Activated CD8-positive, alpha-beta memory T cell treated with anti-CD3 and anti-CD28 coated beads, Interleukin-2, amount 50 U/mL, for 1 hour (primary cell): ENCODE measurements around the gene TMEM40.
"Not testable (repeated sequence)": the region's sequence is repeated elsewhere in the genome, so short reads cannot be mapped to it uniquely, and the experiment has no call there.

Source experiments
- DNase-seq: peaks from one replicate; pipeline ENCODE4 v3.0.0-alpha.2; 2020; ENCODE audit errors: extremely low read depth

The TMEM40 gene

GRCh38 chr3:12775970-12776369 lies 16.9 kb upstream of the TMEM40 start:
- DNase-seq, result not testable (repeated sequence)

- DNase-seq, result no peak
Measured at GRCh38 chr3:12775226-12775625, 16.2 kb upstream of the TMEM40 start.

DNA sequence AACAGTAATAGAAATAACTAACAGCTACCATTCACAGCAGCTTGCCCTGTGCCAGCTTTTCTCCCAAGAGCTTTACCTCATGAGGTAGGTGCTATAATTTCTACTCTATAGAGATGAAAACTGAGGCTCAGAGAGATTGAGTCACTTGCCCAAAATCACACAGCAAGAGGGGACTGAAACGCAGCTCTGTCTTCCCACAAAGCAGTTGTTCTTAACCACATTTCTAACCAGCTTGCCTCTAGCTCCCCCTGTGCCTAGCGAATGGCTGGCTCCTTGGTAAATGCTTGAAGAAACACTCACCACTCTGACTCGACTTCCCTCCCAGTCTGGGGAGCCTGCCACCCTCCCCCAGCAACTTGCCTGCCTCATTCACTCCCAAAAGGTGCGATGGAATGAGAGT lies 15.6 kb upstream of the TMEM40 start:
- DNase-seq, result no peak

DNA sequence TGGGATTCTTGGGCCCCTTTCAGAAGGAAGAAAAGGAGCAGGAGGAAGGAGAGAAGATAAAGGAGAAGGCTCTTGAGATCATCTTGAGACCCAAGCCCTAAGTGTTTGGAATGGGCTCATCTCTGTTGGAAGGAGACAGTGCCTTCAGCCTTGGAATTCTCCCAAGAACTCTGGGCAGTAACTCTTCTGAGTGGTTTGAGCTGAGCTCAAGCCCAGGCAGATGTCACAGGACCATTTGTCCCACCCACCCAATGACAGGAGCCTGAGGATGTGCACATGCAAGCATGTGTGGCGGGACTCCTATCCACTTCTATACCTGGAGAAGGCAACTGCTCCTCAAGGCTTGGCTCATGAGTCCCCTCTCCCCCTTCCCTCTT lies 14.6 kb upstream of the TMEM40 start:
- DNase-seq, result no peak

- no peak for DNase-seq
Measured at GRCh38 chr3:12773030-12773709, 14.1 kb upstream of the TMEM40 start.

- no peak for DNase-seq
Measured at GRCh38 chr3:12772462-12772861, 13.4 kb upstream of the TMEM40 start.

DNA sequence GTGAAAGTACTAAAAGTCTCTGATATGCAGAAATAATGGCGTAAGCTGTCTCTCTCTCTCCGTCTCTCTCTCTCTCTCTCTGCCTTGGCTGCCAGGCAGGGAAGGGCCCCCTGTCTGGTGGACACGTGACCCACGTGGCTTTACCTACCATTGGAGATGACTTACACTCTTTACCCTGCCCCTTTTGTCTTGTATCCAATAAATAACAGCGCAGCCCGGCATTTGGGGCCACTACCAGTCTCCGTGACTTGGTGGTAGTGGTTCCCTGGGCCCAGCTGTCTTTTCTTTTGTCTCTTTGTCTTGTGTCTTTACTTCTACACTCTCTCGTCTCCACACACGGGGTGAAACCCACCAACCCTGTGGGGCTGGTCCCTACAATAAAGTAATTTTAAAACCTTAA lies 12.2 kb upstream of the TMEM40 start:
- DNase-seq, result no peak

GRCh38 chr3:12769761-12770160 lies 10.7 kb upstream of the TMEM40 start:
- no peak for DNase-seq

GRCh38 chr3:12768579-12769527 lies 9.8 kb upstream of the TMEM40 start:
- no peak for DNase-seq

- no peak for DNase-seq
Measured at GRCh38 chr3:12766541-12766940, 7.5 kb upstream of the TMEM40 start.

DNA sequence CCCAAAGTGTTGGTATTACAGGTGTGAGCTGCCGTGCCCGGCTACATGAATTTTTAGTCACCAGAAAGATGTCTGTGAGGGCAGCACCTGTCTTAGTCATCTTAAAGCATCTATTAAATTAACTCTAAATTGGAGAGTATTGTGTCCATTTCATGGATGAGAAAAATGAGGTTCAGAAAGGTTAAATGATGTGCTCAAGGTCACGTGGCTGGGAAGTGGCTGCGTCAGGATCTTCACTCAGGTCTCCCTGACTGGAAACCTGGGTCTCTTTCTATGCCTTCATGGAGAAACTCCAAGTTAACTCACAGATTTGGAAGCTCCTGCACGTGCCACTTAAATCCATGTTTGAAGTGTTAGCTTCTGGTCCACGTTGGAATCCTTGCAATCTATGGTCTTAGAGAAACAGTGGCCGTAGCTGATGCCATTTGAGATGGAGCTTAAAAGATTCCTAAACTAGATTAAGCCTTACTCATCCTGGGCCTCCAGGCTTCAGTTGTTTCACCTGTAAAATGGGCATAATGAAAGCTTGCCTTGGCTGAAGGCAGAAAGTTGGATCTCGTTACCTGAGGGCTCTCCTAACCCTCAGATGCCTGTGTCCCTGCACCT lies 5.2 kb upstream of the TMEM40 start:
- DNase-seq, result no peak

GRCh38 chr3:12759693-12760565 lies 870 bp upstream of the TMEM40 start:
- no peak for DNase-seq

DNA sequence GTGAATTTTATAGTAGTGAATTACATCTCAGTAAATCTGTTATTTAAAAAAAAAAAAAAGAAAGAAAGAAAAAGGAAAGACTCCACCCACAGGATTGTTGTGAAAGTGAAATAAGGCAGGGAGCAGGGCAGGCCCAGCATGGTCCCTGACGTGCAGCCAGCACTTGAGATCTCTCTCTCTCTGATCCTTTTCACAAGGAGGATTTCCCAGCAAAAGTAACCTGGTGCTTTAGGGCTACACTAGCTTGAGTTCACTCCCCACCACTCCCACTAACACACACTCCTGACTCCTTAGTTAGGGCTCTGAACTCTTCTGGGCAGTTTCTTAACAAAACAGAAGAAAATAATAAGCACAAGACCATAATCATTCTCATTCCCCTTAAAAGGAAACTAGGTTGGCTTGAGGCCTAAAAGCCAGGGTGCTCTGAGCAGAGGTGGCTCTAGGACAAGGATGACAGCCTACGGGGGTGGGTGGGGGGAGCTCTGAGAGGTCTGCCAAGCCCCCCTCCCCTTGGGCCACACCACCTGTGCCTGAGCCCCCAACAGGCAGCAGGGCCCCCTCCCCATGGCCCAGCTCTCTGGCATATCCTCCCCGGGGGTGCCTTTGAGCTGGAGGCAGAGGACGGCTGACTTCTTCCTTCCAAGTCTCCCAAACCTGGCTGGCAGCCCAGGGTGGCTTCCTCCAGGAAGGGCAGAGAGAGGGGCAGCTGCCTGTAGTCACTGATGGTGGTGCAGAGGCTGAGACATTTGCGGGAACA lies 856 bp downstream of the TMEM40 start:
- no peak for DNase-seq

- DNase-seq, result no peak
Measured at GRCh38 chr3:12756635-12757034, 2.4 kb downstream of the TMEM40 start.

DNA sequence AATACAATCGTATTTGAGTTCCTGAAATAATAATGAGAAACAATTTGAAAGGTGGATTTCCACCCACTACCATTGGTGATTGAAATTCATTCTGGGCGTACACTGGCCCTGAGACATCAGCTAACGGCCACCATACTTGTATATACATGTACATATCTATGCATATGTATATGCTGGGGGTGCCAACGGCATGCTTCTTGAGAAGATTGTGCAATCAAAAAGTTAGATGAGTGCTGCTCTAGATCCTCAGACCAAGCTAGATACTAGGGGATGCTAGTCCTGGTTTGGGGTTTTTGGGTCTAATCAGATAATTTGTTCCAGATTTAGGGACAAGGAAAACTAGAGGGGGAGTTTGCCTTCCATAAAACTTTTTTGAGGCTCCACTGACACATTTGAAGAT lies 2.9 kb downstream of the TMEM40 start:
- DNase-seq, result no peak

DNA sequence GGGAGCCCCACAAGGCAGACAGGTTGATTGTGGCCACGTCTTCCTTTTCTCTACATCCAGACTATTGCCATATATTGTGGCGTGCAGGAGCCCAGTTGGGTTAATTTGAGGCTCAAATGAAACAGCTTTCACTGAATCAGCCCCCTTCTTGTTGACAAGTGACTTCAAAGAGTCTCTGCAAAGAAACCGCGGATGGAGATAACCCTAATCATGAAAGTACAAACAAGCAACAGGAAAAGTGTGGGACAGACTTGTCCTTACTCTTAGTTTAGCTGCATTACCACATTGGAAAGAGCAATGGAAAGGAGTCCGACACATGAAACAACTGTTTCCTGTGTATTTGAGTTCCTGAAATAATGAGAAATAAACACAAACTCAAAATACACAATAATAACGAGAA lies 3.3 kb downstream of the TMEM40 start:
- DNase-seq, result no peak

- DNase-seq, result no peak
Measured at GRCh38 chr3:12754313-12754712, 4.7 kb downstream of the TMEM40 start.

- DNase-seq, result no peak
Measured at GRCh38 chr3:12753275-12754028, 5.6 kb downstream of the TMEM40 start.

- no peak for DNase-seq
Measured at GRCh38 chr3:12752809-12753208, 6.2 kb downstream of the TMEM40 start.

GRCh38 chr3:12752102-12752501 lies 7.0 kb downstream of the TMEM40 start:
- DNase-seq, result no peak
